Neural progenitor cell (in vitro differentiated cells): ENCODE measurements around the gene OR11H6. TPM values are rescaled to one million over a fixed set of nuclear protein-coding genes. Genes with fewer than 3 reads are reported as not detected.
"Not testable (repeated sequence)": the region's sequence is repeated elsewhere in the genome, so short reads cannot be mapped to it uniquely, and the experiment has no call there.

Experiments
- DNase-seq: peaks from one replicate; pipeline ENCODE4 v3.0.0-alpha.2; 2016; ENCODE audit warnings: low spot score
- H2AFZ ChIP-seq: fragments of 200-600 bp; sonication (generic); replicated peaks from 2 replicates; pipeline ENCODE4 v1.6.1; 2016; ENCODE audit warnings: antibody characterized with exemption
- H3F3A ChIP-seq: fragments of 200-600 bp; sonication (generic); 2 replicates; pipeline ENCODE4 v1.6.1; 2016; ENCODE audit warnings: antibody characterized with exemption, low read depth
- H3K27ac ChIP-seq: fragments of 200-600 bp; sonication (generic); 2 replicates; pipeline ENCODE4 v1.5.1; 2016; ENCODE audit warnings: mild to moderate bottlenecking
- H3K27me3 ChIP-seq: fragments of 200-600 bp; sonication (generic); 2 replicates; pipeline ENCODE4 v1.6.1; 2016; ENCODE audit warnings: mild to moderate bottlenecking, moderate library complexity
- H3K36me3 ChIP-seq: fragments of 200-600 bp; sonication (generic); 2 replicates; pipeline ENCODE4 v1.5.1; 2016
- H3K4me1 ChIP-seq: fragments of 200-600 bp; sonication (generic); 2 replicates; pipeline ENCODE4 v1.6.1; 2016; ENCODE audit warnings: mixed run types
- H3K4me2 ChIP-seq: fragments of 200-600 bp; sonication (generic); 2 replicates; pipeline ENCODE4 v1.6.1; 2016
- H3K4me3 ChIP-seq: fragments of 200-600 bp; sonication (generic); 2 replicates; pipeline ENCODE4 v1.5.1; 2016
- H3K79me2 ChIP-seq: fragments of 200-600 bp; sonication (generic); 2 replicates; pipeline ENCODE4 v1.6.1; 2016; ENCODE audit warnings: low read depth
- H3K9ac ChIP-seq: fragments of 200-600 bp; sonication (generic); 2 replicates; pipeline ENCODE4 v1.6.1; 2016
- H3K9me3 ChIP-seq: fragments of 200-600 bp; sonication (generic); 2 replicates; pipeline ENCODE4 v1.5.1; 2016; ENCODE audit warnings: low read depth
- H4K20me1 ChIP-seq: fragments of 200-600 bp; sonication (generic); 2 replicates; pipeline ENCODE4 v1.6.1; 2016; ENCODE audit warnings: low read depth
- H3K27ac Mint-ChIP-seq: 3 replicates; pipeline ENCODE4 v1.8.0; 2021; ENCODE audit warnings: mixed read lengths
- H3K27me3 Mint-ChIP-seq: 2 replicates; pipeline ENCODE4 v1.8.0; 2022; ENCODE audit warnings: low read depth, mild to moderate bottlenecking, inconsistent platforms, moderate library complexity, mixed read lengths; ENCODE audit not compliant: insufficient read depth
- H3K36me3 Mint-ChIP-seq: 3 replicates; pipeline ENCODE4 v1.8.0; 2021; ENCODE audit warnings: mixed read lengths
- H3K4me1 Mint-ChIP-seq: 3 replicates; pipeline ENCODE4 v1.8.0; 2021; ENCODE audit warnings: mixed read lengths
- H3K4me3 Mint-ChIP-seq: 3 replicates; pipeline ENCODE4 v1.8.0; 2021; ENCODE audit warnings: mild to moderate bottlenecking, moderate library complexity, mixed read lengths
- H3K9me3 Mint-ChIP-seq: 3 replicates; pipeline ENCODE4 v1.8.0; 2020; ENCODE audit warnings: mixed read lengths
- CTCF ChIP-seq: fragments of 200-600 bp; sonication (generic); IDR thresholded peaks from 2 replicates; pipeline ENCODE4 v1.5.1; 2017; ENCODE audit warnings: antibody characterized with exemption, mild to moderate bottlenecking
- EZH2 ChIP-seq: fragments of 200-600 bp; sonication (generic); IDR thresholded peaks from 2 replicates; pipeline ENCODE4 v1.6.1; 2017; ENCODE audit warnings: antibody characterized with exemption, mild to moderate bottlenecking, moderate library complexity
- EZH2phosphoT487 ChIP-seq: fragments of 200-600 bp; sonication (generic); IDR thresholded peaks from 2 replicates; pipeline ENCODE4 v1.6.1; 2017; ENCODE audit warnings: antibody characterized with exemption
- total RNA-seq: library from RNA; depleted of rRNA; stranded (reverse); fragments of >200 nt; gene quantifications from 2 replicates; pipeline ENCODE4 v1.2.3, GENCODE V29; 2015; ENCODE audit warnings: low replicate concordance

OR11H6 gene
- total RNA-seq, 1 donor from 2014 or later, result not detected

DNA sequence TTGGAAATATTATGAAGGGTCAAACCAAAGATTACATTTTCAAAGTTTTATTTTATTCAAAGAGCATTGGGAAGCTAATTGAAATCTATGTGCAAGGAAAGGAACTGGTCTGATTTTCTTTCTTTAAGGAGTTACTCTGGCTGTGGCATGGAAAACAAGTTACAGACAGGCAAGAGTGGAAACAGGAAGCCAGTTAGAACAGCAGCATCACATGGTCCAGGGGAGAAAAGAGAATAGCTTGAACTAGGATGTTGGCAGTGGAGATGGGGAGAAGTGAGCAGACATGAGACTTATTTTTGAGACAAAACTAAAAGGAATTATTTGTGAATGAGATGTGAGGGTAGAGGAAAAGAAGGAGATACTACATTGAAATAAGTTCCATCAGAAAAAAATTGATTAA lies 29.4 kb upstream of the OR11H6 start:
- Mint-ChIP-seq H3K4me1 (no peaks in the 10 kb centered on the region), H3K27me3 (peaks cover 9% of the 10 kb centered on the region), H3K9me3 (peaks cover 11% of the 10 kb centered on the region), H3K36me3 (no peaks in the 10 kb centered on the region), H3K27ac (no peak overlapping the region), H3K4me3 (no peak overlapping the region)
- Histone ChIP-seq H4K20me1 (no peaks in the 10 kb centered on the region), H3K27ac (no peak overlapping the region), H3K9me3 (peaks cover 50% of the 10 kb centered on the region), H3K4me3 (no peak overlapping the region), H3K4me2 (no peak overlapping the region), H3K79me2 (no peaks in the 10 kb centered on the region), H3F3A (no peaks in the 10 kb centered on the region), H2AFZ (no peak overlapping the region), H3K9ac (no peak overlapping the region), H3K4me1 (no peaks in the 10 kb centered on the region), H3K27me3 (no peaks in the 10 kb centered on the region), H3K36me3 (no peaks in the 10 kb centered on the region)
- no peak for DNase-seq
- TF ChIP-seq EZH2 (no peak), CTCF (no peak), EZH2phosphoT487 (no peak)

DNA sequence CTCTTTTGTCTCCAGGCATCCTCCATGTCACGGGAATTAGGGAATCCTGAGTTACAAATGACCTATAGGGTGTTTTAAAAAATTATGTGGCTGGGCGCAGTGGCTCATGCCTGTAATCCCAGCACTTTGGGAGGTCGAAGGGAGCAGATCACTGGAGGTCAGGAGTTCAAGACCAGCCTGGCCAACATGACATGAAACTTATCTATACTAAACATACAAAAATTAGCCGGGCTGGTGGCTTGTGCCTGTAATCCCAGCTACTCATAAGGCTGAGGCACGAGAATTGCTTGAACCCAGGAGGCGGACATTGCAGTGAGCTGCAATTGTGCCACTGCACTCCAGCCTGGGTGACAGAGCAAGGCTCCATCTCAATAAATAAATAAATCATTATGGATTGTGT lies 28.3 kb upstream of the OR11H6 start:
- not testable (repeated sequence) for H3K4me1 Mint-ChIP-seq, H3K4me2 ChIP-seq, H2AFZ ChIP-seq, H3K79me2 ChIP-seq, H3F3A ChIP-seq, H3K4me3 ChIP-seq, H4K20me1 ChIP-seq, H3K9ac ChIP-seq, H3K27ac Mint-ChIP-seq, DNase-seq, H3K27me3 Mint-ChIP-seq, H3K27ac ChIP-seq, H3K36me3 Mint-ChIP-seq, H3K27me3 ChIP-seq, H3K36me3 ChIP-seq, H3K4me1 ChIP-seq, H3K4me3 Mint-ChIP-seq
- H3K9me3 ChIP-seq, result peaks cover 53% of the 10 kb centered on the region
- H3K9me3 Mint-ChIP-seq, result peaks cover 18% of the 10 kb centered on the region

DNA sequence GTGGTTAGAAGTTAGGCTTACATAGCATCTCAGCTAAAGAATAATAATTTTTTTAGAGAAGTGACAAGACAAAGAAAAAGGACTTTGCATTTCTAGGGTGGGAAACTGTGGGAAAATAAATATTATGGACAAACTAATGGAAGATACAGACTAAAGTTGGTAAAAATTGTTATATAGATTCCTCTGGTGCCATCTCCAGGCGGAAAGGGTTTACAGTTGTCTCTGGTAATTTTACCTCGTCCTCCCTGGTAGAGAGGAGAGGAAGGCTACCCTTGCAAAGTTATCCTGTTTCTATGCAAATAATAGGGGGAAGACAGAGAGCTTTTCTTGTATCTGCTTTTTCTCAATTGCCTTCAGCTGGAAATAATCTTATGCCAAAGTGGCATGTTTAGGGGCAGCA lies 27.6 kb upstream of the OR11H6 start:
- TF ChIP-seq EZH2 (no peak), EZH2phosphoT487 (no peak), CTCF (no peak)
- H3K4me2 ChIP-seq, result no peak overlapping the region
- no peak overlapping the region for H3K9ac ChIP-seq
- no peaks in the 10 kb centered on the region for H3F3A ChIP-seq
- Mint-ChIP-seq H3K36me3 (no peaks in the 10 kb centered on the region), H3K27me3 (peaks cover 7% of the 10 kb centered on the region), H3K4me3 (no peak overlapping the region), H3K27ac (no peak overlapping the region), H3K9me3 (peaks cover 19% of the 10 kb centered on the region), H3K4me1 (no peaks in the 10 kb centered on the region)
- H3K4me3 ChIP-seq, result no peak overlapping the region
- H3K27me3 ChIP-seq, result no peaks in the 10 kb centered on the region
- H3K4me1 ChIP-seq, result no peaks in the 10 kb centered on the region
- no peaks in the 10 kb centered on the region for H4K20me1 ChIP-seq
- peaks cover 54% of the 10 kb centered on the region for H3K9me3 ChIP-seq
- no peak overlapping the region for H3K27ac ChIP-seq
- DNase-seq, result no peak
- H3K36me3 ChIP-seq, result no peaks in the 10 kb centered on the region
- no peaks in the 10 kb centered on the region for H3K79me2 ChIP-seq
- H2AFZ ChIP-seq, result no peak overlapping the region

DNA sequence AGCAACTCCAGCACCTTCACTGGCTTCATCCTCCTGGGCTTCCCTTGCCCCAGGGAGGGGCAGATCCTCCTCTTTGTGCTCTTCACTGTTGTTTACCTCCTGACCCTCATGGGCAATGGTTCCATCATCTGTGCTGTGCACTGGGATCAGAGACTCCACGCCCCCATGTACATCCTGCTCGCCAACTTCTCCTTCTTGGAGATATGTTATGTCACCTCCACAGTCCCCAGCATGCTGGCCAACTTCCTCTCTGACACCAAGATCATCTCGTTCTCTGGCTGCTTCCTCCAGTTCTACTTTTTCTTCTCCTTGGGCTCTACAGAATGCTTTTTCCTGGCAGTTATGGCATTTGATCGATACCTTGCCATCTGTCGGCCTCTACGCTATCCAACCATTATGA lies 26.1 kb upstream of the OR11H6 start:
- H3K9me3 Mint-ChIP-seq, result peaks cover 23% of the 10 kb centered on the region
- Histone ChIP-seq H3K4me1 (no peaks in the 10 kb centered on the region), H3K27ac (no peak overlapping the region), H3K79me2 (no peaks in the 10 kb centered on the region), H3K4me2 (no peak overlapping the region), H3K4me3 (no peak overlapping the region), H3K9ac (no peak overlapping the region), H3F3A (no peaks in the 10 kb centered on the region), H4K20me1 (no peaks in the 10 kb centered on the region), H2AFZ (no peak overlapping the region), H3K9me3 (peaks cover 48% of the 10 kb centered on the region), H3K27me3 (no peaks in the 10 kb centered on the region), H3K36me3 (no peaks in the 10 kb centered on the region)
- H3K4me3 Mint-ChIP-seq, result no peak overlapping the region
- no peaks in the 10 kb centered on the region for H3K4me1 Mint-ChIP-seq
- H3K36me3 Mint-ChIP-seq, result no peaks in the 10 kb centered on the region
- TF ChIP-seq EZH2phosphoT487 (no peak), CTCF (no peak), EZH2 (no peak)
- DNase-seq, result no peak
- no peak overlapping the region for H3K27ac Mint-ChIP-seq
- H3K27me3 Mint-ChIP-seq, result peaks cover 5% of the 10 kb centered on the region
